ENCODE results near the gene GALNT10.

The GALNT10 gene

DNA sequence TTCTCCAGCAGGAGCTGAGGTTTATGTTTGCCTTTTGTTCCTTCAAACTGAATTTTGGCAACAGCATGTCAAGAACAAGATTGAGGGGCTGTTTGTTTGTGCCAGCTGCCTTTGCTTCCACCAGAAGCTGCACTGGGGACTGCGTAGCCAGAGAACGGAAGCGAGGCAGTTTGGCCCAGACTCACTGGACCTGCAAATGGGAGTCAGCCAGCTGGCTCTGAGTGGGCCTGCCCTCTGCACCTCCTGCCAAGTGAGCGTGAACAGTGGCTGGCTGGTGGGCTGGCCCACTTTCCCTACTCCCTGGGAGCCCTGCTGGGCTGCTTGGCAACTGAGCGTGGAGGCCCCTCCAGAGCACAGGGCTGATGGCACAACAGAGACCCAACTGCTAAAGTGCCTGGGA lies 111.6 kb downstream of the GALNT10 start:
- H3K4me3 ChIP-seq = peak overlapping the region; percentile 20
- DNase-seq (ENCODE audit: low spot score) = peak; percentile 82
- TF ChIP-seq, protein P1, sequence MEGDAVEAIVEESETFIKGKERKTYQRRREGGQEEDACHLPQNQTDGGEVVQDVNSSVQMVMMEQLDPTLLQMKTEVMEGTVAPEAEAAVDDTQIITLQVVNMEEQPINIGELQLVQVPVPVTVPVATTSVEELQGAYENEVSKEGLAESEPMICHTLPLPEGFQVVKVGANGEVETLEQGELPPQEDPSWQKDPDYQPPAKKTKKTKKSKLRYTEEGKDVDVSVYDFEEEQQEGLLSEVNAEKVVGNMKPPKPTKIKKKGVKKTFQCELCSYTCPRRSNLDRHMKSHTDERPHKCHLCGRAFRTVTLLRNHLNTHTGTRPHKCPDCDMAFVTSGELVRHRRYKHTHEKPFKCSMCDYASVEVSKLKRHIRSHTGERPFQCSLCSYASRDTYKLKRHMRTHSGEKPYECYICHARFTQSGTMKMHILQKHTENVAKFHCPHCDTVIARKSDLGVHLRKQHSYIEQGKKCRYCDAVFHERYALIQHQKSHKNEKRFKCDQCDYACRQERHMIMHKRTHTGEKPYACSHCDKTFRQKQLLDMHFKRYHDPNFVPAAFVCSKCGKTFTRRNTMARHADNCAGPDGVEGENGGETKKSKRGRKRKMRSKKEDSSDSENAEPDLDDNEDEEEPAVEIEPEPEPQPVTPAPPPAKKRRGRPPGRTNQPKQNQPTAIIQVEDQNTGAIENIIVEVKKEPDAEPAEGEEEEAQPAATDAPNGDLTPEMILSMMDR (IDR thresholded peaks at IDR 0.05) = no peak
- H3K27ac ChIP-seq = peak overlapping the region in 1 of 2 donors; percentile 46

DNA sequence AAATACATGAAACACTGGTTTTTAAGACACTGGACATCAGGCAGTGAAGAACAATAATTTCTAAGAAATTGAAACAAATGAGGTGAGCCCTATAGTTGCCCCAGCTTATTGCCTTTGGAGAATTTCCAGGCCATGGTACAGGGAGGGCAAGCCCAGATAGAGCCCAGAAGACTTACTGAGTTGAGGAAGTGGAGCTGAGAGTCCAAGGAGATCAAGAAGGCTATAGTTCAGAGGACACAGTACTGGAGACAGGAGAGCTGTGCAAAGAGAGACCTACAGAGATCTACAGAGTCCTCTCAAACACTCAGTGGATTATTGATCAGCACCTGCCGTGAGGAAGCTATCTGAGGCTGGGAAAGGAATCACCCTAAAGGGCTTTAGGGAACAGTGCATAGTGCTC lies 112.6 kb downstream of the GALNT10 start:
- Histone ChIP-seq H3K27ac (no peak overlapping the region), H3K4me3 (no peak overlapping the region)
- DNase-seq (ENCODE audit: low spot score) = no peak
- TF ChIP-seq, protein P1 (IDR thresholded peaks at IDR 0.05) = no peak

DNA sequence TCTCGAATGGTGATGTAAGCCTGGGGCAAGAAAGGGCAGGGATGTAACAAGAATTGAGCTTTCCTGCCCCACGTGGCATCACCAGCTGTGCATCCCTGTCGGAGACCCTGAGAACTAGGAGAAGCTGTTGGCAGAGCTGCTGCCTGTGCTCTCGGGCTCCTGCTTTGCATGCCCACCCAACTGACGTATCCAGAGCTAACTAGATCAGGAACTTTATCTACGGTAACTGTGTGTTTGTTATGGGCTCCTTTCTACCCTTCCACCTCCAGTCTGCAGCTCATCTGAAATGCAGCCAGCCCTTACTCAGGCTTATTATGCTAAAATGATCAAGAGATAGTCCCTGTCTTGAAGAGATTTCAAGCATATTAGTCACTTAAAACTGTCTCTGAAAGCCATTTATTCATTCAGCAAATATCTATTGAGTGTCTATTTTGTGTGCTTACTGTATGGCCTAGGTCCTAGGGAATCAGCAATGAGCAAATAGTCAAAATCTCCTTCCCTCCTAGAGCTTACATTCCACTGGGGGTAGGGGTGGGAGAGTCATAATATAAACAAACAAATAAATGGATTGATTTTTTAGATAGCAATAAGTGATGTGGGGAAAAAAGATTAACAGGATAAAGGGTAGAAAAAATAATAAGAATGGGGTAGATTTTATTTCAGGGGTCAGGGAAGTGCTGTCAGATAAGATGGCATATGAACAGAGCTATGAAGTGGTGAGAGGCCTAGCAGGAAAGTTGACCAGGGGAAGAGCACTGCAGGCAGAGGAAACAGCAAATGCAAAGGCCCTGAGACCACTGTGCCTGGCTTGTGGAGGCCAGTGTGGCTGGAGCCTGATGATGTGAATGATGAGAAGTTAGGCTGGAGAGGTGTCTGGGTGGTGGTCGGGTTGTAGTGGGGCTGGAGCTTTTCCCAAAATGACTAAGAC lies 118.2 kb downstream of the GALNT10 start:
- Histone ChIP-seq H3K27ac (peak overlapping the region in 1 of 2 donors; percentile 22), H3K4me3 (no peak overlapping the region)
- no peak for DNase-seq (ENCODE audit: low spot score)
- TF ChIP-seq, protein P1 (IDR thresholded peaks at IDR 0.05) = no peak

DNA sequence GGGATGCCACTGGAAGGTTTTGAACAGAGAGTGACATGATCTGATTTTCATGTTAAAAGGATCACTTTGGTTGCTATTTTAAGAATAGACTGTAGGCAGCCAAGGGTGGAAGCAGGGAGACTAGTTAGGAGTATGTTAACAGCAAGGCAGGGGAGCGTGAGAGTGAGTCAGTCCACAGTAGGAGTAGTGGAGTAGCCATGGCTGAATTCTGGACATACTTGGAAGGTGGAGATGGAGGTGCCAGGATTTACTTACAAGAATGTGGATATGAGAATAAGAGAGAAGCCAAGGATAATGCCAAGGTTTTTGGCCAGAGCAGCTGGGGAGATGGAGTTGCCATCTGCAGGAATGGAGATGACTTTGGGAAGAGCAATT lies 118.8 kb downstream of the GALNT10 start:
- Histone ChIP-seq H3K4me3 (no peak overlapping the region), H3K27ac (peak overlapping the region in 1 of 2 donors; percentile 5)
- no peak for DNase-seq (ENCODE audit: low spot score)
- TF ChIP-seq, protein P1 (IDR thresholded peaks at IDR 0.05) = no peak

DNA sequence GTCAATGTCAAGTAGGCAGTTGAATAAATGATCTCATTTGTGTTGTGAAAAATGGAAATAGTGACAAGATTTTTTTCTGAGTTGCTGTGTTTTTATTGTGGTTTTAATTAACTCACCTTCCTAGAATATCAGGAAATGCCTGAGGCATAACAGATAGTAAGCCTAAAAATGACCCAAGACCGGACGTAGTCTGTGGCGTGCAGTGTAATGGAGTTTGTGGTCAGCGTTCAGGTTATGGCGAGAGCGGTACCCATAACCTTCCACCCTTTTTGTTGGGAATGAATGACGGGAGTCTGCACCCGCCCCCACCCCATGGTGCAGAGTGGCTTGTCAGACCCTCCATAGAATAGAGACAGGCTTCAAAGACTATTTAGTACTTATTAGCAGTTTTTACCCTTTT lies 119.3 kb downstream of the GALNT10 start:
- Histone ChIP-seq H3K27ac (no peak overlapping the region), H3K4me3 (no peak overlapping the region)
- TF ChIP-seq, protein P1 (IDR thresholded peaks at IDR 0.05) = no peak
- no peak for DNase-seq (ENCODE audit: low spot score)

DNA sequence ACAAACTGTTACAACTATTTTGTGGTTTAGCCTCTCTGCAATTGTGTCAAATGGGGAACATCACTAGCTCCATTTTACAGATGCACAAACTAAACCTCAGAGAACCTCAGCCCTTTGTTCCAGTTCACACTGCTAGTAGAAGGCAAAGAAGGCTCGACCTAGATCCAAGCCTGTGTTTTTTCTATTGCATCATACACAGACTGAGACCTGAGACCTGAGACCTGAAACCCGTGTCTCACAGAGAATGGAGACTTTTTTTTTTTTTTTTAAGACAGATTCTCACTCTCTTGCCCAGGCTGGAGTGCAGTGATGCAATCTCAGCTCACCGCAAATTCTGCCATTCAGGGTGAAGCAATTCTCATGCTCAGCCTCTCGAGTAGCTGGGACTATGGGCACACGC lies 120.8 kb downstream of the GALNT10 start:
- no peak overlapping the region for H3K27ac ChIP-seq
- TF ChIP-seq, protein P1 (IDR thresholded peaks at IDR 0.05) = no peak
- DNase-seq (ENCODE audit: low spot score) = no peak
- no peak overlapping the region for H3K4me3 ChIP-seq

DNA sequence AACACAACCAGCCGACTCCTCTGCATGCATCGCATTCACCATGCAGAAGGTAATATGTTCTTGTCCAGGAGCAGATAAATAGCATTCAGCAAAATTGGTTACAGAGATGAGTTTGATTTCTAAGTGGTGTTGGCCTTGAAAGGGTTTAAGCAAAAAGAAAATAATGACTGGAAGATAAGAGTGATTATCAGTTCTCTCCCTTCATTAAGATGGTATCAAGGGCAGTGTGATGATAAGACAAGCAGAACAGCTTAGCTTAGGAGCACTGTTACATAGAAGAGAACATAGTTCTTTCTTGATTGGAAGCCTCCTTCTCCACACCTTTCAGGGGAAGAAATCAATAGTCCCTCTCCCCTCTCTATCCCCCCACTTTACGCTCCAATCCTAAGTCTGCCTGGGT lies 121.5 kb downstream of the GALNT10 start:
- TF ChIP-seq, protein P1 (IDR thresholded peaks at IDR 0.05) = no peak
- no peak for DNase-seq (ENCODE audit: low spot score)
- Histone ChIP-seq H3K27ac (no peak overlapping the region), H3K4me3 (no peak overlapping the region)
